Measurements from ENCODE around the gene GPR143. TPM values are rescaled to one million over a fixed set of nuclear protein-coding genes. Genes with fewer than 3 reads are reported as not detected.

Gene GPR143
- total and polyA plus RNA-seq, 4 donors, result 0.77 to 2.7 (median 1.5) TPM

- DNase-seq (peak; percentile 75 to 83 (median 77)), ATAC-seq (ENCODE audit: insufficient read depth, low FRiP score) (peak; percentile 91)
- 31 to 35% methylated on average over 17 of the region's 17 CpGs for WGBS, 2 donors
- Histone ChIP-seq H3K4me3 (no peak overlapping the region), H3K9me3 (ENCODE audit: control insufficient read depth in 4 of 4, insufficient read depth in 3 of 4, low read length in 3 of 4) (peaks cover 0 to 6% (median 4%) of the 10 kb centered on the region in 4 donors), H3K27me3 (ENCODE audit: control insufficient read depth in 3 of 3, insufficient read depth in 3 of 3, low read length in 2 of 3) (no peaks in the 10 kb centered on the region), H3K4me1 (ENCODE audit: control insufficient read depth in 5 of 5, insufficient read depth in 5 of 5, low read length in 5 of 5) (no peaks in the 10 kb centered on the region), H3K36me3 (ENCODE audit: control insufficient read depth in 4 of 4, insufficient read depth in 4 of 4, low read length in 4 of 4) (peaks cover 0 to 11% (median 4%) of the 10 kb centered on the region in 4 donors), H3K9ac (ENCODE audit: insufficient read depth in 1 of 2, low read length in 2 of 2) (no peak overlapping the region), H3K27ac (ENCODE audit: low read depth in 1 of 2, low read length in 1 of 2) (no peak overlapping the region)
- TF ChIP-seq, protein P1, sequence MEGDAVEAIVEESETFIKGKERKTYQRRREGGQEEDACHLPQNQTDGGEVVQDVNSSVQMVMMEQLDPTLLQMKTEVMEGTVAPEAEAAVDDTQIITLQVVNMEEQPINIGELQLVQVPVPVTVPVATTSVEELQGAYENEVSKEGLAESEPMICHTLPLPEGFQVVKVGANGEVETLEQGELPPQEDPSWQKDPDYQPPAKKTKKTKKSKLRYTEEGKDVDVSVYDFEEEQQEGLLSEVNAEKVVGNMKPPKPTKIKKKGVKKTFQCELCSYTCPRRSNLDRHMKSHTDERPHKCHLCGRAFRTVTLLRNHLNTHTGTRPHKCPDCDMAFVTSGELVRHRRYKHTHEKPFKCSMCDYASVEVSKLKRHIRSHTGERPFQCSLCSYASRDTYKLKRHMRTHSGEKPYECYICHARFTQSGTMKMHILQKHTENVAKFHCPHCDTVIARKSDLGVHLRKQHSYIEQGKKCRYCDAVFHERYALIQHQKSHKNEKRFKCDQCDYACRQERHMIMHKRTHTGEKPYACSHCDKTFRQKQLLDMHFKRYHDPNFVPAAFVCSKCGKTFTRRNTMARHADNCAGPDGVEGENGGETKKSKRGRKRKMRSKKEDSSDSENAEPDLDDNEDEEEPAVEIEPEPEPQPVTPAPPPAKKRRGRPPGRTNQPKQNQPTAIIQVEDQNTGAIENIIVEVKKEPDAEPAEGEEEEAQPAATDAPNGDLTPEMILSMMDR (IDR thresholded peaks at IDR 0.05; ENCODE audit: control extremely low read depth, extremely low read depth), result peak; percentile 86
These were observed 56.6 kb downstream of the GPR143 start for GRCh38 chrX:9708923-9709553.

DNA sequence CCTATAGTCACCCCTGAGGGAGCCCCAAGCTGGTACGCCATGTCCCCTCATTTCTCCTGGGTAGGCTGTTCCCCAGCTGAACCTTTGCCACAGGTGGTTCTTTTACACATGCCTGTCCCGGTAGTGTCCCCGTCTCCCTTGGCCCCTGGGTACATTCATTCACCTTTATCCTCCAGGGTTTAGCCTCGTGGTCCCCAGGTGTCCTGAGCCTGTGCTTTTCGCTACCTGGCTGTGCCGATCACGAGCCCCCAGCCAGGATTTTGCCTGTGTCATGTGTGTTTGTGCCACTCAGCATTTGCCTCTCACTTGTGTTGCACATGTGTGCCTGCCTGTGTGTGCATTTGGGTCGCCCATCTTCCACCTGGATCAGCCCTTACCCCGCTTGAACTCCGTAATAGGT lies 57.6 kb downstream of the GPR143 start:
- no peak overlapping the region for H3K27ac ChIP-seq (ENCODE audit: low read depth in 1 of 2, low read length in 1 of 2)
- no peaks in the 10 kb centered on the region for H3K4me1 ChIP-seq (ENCODE audit: control insufficient read depth in 5 of 5, insufficient read depth in 5 of 5, low read length in 5 of 5)
- TF ChIP-seq, protein P1 (IDR thresholded peaks at IDR 0.05; ENCODE audit: control extremely low read depth, extremely low read depth), result no peak
- H3K36me3 ChIP-seq (ENCODE audit: control insufficient read depth in 4 of 4, insufficient read depth in 4 of 4, low read length in 4 of 4), result peaks cover 0 to 11% (median 4%) of the 10 kb centered on the region in 4 donors
- ATAC-seq (ENCODE audit: insufficient read depth, low FRiP score), result no peak
- H3K4me3 ChIP-seq, result no peak overlapping the region
- 90 to 95% methylated on average over 10 of the region's 10 CpGs for WGBS, 2 donors
- peaks cover 0 to 8% (median 5%) of the 10 kb centered on the region in 4 donors for H3K9me3 ChIP-seq (ENCODE audit: control insufficient read depth in 4 of 4, insufficient read depth in 3 of 4, low read length in 3 of 4)
- no peaks in the 10 kb centered on the region for H3K27me3 ChIP-seq (ENCODE audit: control insufficient read depth in 3 of 3, insufficient read depth in 3 of 3, low read length in 2 of 3)
- no peak overlapping the region for H3K9ac ChIP-seq (ENCODE audit: insufficient read depth in 1 of 2, low read length in 2 of 2)
- DNase-seq, result no peak

- TF ChIP-seq, protein P1 (IDR thresholded peaks at IDR 0.05; ENCODE audit: control extremely low read depth, extremely low read depth), result no peak
- WGBS, 2 donors, result 80 to 85% methylated on average over 13 of the region's 13 CpGs
- peaks cover 0 to 8% (median 5%) of the 10 kb centered on the region in 4 donors for H3K9me3 ChIP-seq (ENCODE audit: control insufficient read depth in 4 of 4, insufficient read depth in 3 of 4, low read length in 3 of 4)
- H3K27me3 ChIP-seq (ENCODE audit: control insufficient read depth in 3 of 3, insufficient read depth in 3 of 3, low read length in 2 of 3), result no peaks in the 10 kb centered on the region
- DNase-seq, result no peak
- H3K4me3 ChIP-seq, result no peak overlapping the region
- H3K36me3 ChIP-seq (ENCODE audit: control insufficient read depth in 4 of 4, insufficient read depth in 4 of 4, low read length in 4 of 4), result peaks cover 0 to 9% (median 4%) of the 10 kb centered on the region in 4 donors
- no peaks in the 10 kb centered on the region for H3K4me1 ChIP-seq (ENCODE audit: control insufficient read depth in 5 of 5, insufficient read depth in 5 of 5, low read length in 5 of 5)
- no peak overlapping the region for H3K9ac ChIP-seq (ENCODE audit: insufficient read depth in 1 of 2, low read length in 2 of 2)
- no peak for ATAC-seq (ENCODE audit: insufficient read depth, low FRiP score)
- no peak overlapping the region for H3K27ac ChIP-seq (ENCODE audit: low read depth in 1 of 2, low read length in 1 of 2)
These were observed 58.2 kb downstream of the GPR143 start for GRCh38 chrX:9707306-9708033.

Data from lung (tissue), 12 donors.